Spleen (tissue), 11 donors: ENCODE measurements around the gene GPHN. TPM values are rescaled to one million over a fixed set of nuclear protein-coding genes. Genes with fewer than 3 reads are reported as not detected.

Source experiments
- DNase-seq: peaks from one replicate; pipeline ENCODE4 v3.0.0-alpha.2; 2020
- H3K27ac ChIP-seq, 8 donors: fragments of 200-600 bp; sonication (generic) in 7 of 8; 1 replicate in 4 of 8; 2 replicates in 4 of 8; pipeline versions ENCODE4 v1.5.0 to v1.8.0; 2016 to 2021; ENCODE audit warnings: inconsistent platforms in 4 of 8, mild to moderate bottlenecking in 4 of 8, moderate library complexity in 1 of 8
- H3K27me3 ChIP-seq, 7 donors: fragments of 200-600 bp; sonication (generic) in 6 of 7; replicated peaks in 1 of 7; 1 replicate in 4 of 7; 2 replicates in 3 of 7; pipeline versions ENCODE4 v1.5.0 to v1.8.0; 2016 to 2021; ENCODE audit warnings: inconsistent platforms in 3 of 7, mild to moderate bottlenecking in 1 of 7
- H3K36me3 ChIP-seq, 6 donors: fragments of 200-600 bp; sonication (generic) in 5 of 6; 1 replicate in 4 of 6; 2 replicates in 2 of 6; pipeline versions ENCODE4 v1.5.0 to v1.8.0; 2016 to 2021; ENCODE audit warnings: inconsistent platforms in 2 of 6
- H3K4me1 ChIP-seq, 6 donors: fragments of 200-600 bp; sonication (generic) in 5 of 6; 1 replicate in 3 of 6; 2 replicates in 3 of 6; pipeline versions ENCODE4 v1.5.0 to v1.8.0; 2016 to 2021; ENCODE audit warnings: inconsistent platforms in 3 of 6
- H3K4me3 ChIP-seq, 8 donors: fragments of 200-600 bp; sonication (generic) in 7 of 8; 1 replicate in 4 of 8; 2 replicates in 4 of 8; pipeline versions ENCODE4 v1.5.0 to v1.8.0; 2016 to 2021; ENCODE audit warnings: inconsistent platforms in 4 of 8, mild to moderate bottlenecking in 4 of 8, moderate library complexity in 2 of 8
- H3K9me3 ChIP-seq, 8 donors: fragments of 200-600 bp; sonication (generic) in 7 of 8; 1 replicate in 4 of 8; 2 replicates in 4 of 8; pipeline versions ENCODE4 v1.5.0 to v1.8.0; 2016 to 2021; ENCODE audit warnings: inconsistent platforms in 4 of 8
- POLR2A ChIP-seq, 3 donors: fragments of 450-650 bp; IDR thresholded peaks; one replicate each; pipeline ENCODE4 v1.5.1; 2017; ENCODE audit warnings: antibody characterized with exemption in 3 of 3, mild to moderate bottlenecking in 1 of 3
- POLR2AphosphoS5 ChIP-seq, 3 donors: sonication (generic); formaldehyde crosslinking; IDR thresholded peaks; one replicate each; pipeline ENCODE4 v1.5.1; 2017; ENCODE audit warnings: antibody characterized with exemption in 3 of 3
- WGBS, 5 donors: extraction: QIAGEN DNeasy Blood & Tissue Kit in 3 of 5; methylation state at CpG; one replicate each; pipeline versions ENCODE4 v1.1.5 to v1.1.7; 2013 to 2018; 5-methylcytosine and 5-hydroxymethylcytosine counted together
- intact Hi-C: fragments of 100-400 bp; cut with DNase I; formaldehyde crosslinking; loops from one replicate; pipeline ENCODE4 v1.15.0; 2023; ENCODE audit warnings: low total_unique reads
- polyA plus RNA-seq, 3 donors: library from polyadenylated mRNA; stranded (reverse); fragments of 200-250 nt; gene quantifications; one replicate each; pipeline ENCODE4 v1.2.1, GENCODE V29; 2013
- total RNA-seq, 7 donors: library from RNA; depleted of rRNA in 3 of 7; stranded (reverse); fragments of >200 nt in 3 of 7; fragmentation: NEBNext Ultra II Directional in 4 of 7; extraction: Animal tissue kit (Norgen Biotek cat#: 25700) in 4 of 7; gene quantifications; one replicate each; pipeline versions ENCODE4 v1.1.0 to v1.2.1, GENCODE V29; 2016 to 2021
- TF ChIP-seq, protein P1 (sequence below), 11 experiments: fragments of 200-600 bp in 7 of 11; fragments of 450-650 bp in 4 of 11; sonication (generic) in 4 of 11; IDR thresholded peaks in 8 of 11; conservative IDR thresholded peaks in 3 of 11; 1 replicate in 7 of 11; 2 replicates in 4 of 11; pipeline versions ENCODE4 v1.4.0 to v1.8.0; 2016 to 2021; ENCODE audit warnings: antibody characterized with exemption in 11 of 11, inconsistent platforms in 4 of 11, mild to moderate bottlenecking in 1 of 11
- donor health status: healthy with polysubstance abuse.
- donor health status: DM: no; HTN: no; CAD: no; lungs with moderate emphysema.
- donor health status: DM: no; HTN: no; CAD: no.
- donor health status: Bipolar disorder and iron deficiency.
- donor health status: healthy.
- donor health status: DM: no; HTN: no; CAD: no.
- donor health status: DM: yes; HTN: yes; CAD: no.

Gene GPHN
- total and polyA plus RNA-seq, 10 donors: 9.0 to 26.9 (median 15.7) TPM

DNA sequence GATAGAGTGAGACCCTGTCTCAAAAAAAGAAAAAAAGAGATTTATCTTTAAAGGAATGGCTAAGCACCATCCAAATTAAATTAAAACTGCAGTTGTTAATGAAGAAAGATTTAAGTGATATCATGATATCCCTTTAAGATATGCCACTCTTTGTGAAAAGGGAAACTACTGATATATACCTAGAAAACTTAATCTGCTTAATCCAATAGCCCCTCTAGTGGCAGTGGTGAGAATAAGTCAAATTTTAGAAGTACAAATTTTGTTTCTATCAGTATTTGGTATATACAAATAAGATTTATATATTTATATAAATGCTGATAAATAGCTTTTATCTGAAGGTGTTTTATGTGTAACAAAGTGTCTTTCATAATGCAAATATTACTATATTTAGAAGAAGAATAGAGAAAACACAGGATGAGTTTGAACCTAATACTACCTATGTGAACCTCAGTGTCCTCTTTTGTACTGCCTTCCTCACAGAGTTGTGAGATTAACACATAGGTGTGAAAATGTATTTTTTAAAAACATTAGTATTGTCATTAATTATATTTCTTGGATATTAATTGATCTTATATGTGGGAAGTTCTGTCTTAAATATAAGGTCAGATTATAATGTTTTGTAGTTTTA lies 629.9 kb downstream of the GPHN start:
- no peak for DNase-seq
- H3K27ac ChIP-seq: no peak overlapping the region
- H3K4me1 ChIP-seq: no peaks in the 10 kb centered on the region
- TF ChIP-seq, protein P1, sequence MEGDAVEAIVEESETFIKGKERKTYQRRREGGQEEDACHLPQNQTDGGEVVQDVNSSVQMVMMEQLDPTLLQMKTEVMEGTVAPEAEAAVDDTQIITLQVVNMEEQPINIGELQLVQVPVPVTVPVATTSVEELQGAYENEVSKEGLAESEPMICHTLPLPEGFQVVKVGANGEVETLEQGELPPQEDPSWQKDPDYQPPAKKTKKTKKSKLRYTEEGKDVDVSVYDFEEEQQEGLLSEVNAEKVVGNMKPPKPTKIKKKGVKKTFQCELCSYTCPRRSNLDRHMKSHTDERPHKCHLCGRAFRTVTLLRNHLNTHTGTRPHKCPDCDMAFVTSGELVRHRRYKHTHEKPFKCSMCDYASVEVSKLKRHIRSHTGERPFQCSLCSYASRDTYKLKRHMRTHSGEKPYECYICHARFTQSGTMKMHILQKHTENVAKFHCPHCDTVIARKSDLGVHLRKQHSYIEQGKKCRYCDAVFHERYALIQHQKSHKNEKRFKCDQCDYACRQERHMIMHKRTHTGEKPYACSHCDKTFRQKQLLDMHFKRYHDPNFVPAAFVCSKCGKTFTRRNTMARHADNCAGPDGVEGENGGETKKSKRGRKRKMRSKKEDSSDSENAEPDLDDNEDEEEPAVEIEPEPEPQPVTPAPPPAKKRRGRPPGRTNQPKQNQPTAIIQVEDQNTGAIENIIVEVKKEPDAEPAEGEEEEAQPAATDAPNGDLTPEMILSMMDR (IDR thresholded peaks at IDR 0.05 in 8 of 11, conservative IDR thresholded peaks at IDR 0.05 in 3 of 11): peak in 4 of 11 experiments; percentile 7 to 35 (median 12)
- no peak for TF ChIP-seq POLR2AphosphoS5 (IDR thresholded peaks at IDR 0.05)
- no peaks in the 10 kb centered on the region for H3K9me3 ChIP-seq
- H3K4me3 ChIP-seq: no peak overlapping the region
- intact Hi-C loops: no loop called here
- H3K36me3 ChIP-seq: no peaks in the 10 kb centered on the region
- no peaks in the 10 kb centered on the region for H3K27me3 ChIP-seq

DNA sequence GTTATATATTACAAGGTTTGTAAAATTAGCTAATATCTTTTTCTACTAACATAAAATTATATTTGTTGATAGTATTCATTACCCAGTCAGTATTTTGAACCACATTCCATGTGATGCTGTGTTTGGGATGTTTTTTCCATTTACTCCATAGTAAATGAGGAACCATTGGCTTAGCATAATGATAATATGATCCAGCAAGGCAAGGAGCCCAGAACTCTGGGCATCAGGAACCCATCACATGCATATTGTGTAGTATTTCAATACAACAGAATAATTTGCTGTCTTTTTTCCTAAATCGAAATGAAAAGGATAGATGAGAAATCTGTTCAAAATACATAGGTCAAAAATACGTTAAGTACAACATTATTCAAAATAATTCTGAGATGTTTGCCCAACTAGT lies 632.6 kb downstream of the GPHN start:
- Histone ChIP-seq H3K4me3 (no peak overlapping the region), H3K9me3 (no peaks in the 10 kb centered on the region), H3K27me3 (no peaks in the 10 kb centered on the region), H3K4me1 (no peaks in the 10 kb centered on the region), H3K27ac (no peak overlapping the region), H3K36me3 (peaks cover 0 to 15% (median 4%) of the 10 kb centered on the region in 6 donors)
- no peak for DNase-seq
- TF ChIP-seq POLR2AphosphoS5 (IDR thresholded peaks at IDR 0.05) (no peak), POLR2A (IDR thresholded peaks at IDR 0.05) (no peak)
- TF ChIP-seq, protein P1 (IDR thresholded peaks at IDR 0.05 in 8 of 11, conservative IDR thresholded peaks at IDR 0.05 in 3 of 11): no peak
- intact Hi-C loops: loop anchor here (10.0 kb wide), 1 partner anchor 786 kb away; no protein-coding TSS in a partner anchor
- 79 to 94% (median 81%) methylated on average over 2 of the region's 2 CpGs for WGBS, 5 donors

DNA sequence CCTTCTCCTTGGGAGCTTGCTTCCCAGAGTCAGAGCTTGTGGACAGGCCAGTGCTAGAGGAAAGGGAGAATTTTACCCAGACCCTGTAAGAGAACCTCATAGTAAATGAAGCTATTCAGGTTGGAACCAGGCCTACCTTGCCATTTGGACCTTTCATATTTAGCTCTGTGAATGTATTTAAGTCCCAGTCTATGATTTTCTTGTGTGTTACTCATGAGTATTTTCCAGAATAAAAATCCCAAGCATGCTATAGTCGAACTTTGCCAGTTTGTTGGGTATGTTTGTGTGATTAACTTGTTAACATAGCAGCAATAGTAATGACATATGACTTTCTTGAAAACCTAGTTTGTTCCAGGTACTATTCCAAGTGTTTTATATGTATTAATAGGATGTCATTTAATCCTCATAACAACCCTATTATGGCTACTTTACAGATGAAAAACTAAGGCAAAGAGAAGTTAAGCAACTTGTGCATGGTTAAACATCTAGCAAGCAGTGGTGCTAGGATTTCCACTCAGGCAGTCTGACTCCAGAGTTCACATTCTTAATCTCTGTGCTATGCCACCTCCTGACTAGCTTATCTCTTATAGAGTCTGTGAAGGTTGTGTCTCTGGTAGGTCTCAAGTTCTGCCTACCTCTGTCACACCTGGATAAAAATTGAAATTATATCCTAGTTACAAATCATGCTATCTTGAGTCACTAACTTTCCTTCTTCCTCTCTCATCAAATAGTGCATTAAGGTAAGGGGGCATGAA lies 633.4 kb downstream of the GPHN start:
- Histone ChIP-seq H3K36me3 (peaks cover 0 to 15% (median 4%) of the 10 kb centered on the region in 6 donors), H3K27me3 (no peaks in the 10 kb centered on the region), H3K9me3 (no peaks in the 10 kb centered on the region), H3K4me3 (no peak overlapping the region), H3K27ac (no peak overlapping the region), H3K4me1 (no peaks in the 10 kb centered on the region)
- 33 to 87% (median 41%) methylated on average over 1 of the region's 1 CpG for WGBS, 5 donors
- TF ChIP-seq, protein P1 (IDR thresholded peaks at IDR 0.05 in 8 of 11, conservative IDR thresholded peaks at IDR 0.05 in 3 of 11): no peak
- TF ChIP-seq POLR2AphosphoS5 (IDR thresholded peaks at IDR 0.05): no peak
- TF ChIP-seq POLR2A (IDR thresholded peaks at IDR 0.05): no peak
- intact Hi-C loops: loop anchor here (10.0 kb wide), 1 partner anchor 787 kb away; no protein-coding TSS in a partner anchor
- DNase-seq: no peak

DNA sequence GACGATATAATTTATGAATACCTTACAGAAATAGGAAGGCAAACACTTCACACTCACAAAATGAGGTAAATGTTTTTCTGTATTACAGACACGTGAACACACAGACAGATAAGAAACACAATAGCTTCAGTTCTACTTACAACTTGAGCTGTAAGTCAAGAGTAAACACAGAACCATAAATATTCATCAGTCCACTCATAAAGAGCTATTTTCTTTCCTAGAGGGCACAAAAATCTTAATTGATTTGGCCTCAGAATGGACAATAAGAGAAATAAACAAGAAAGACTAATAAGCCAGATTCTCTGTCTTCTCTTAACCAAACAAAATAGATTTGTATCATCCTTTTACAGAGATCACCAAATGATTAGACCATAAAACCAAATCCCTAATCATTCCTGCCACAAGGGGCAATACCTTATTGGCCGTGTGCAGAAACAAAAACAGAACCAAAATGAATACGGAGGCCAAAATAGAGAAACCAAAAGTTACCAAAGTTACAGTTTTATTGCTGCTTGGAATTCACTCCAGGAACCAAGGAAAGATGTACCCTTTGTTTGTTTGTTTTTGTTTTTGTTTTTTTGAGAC lies 643.2 kb downstream of the GPHN start:
- H3K4me1 ChIP-seq: no peaks in the 10 kb centered on the region
- no peaks in the 10 kb centered on the region for H3K9me3 ChIP-seq
- H3K27ac ChIP-seq: no peak overlapping the region
- WGBS, 5 donors: 80 to 86% (median 83%) methylated on average over 4 of the region's 4 CpGs
- no peaks in the 10 kb centered on the region for H3K36me3 ChIP-seq
- H3K4me3 ChIP-seq: no peak overlapping the region
- no peak for DNase-seq
- TF ChIP-seq, protein P1 (IDR thresholded peaks at IDR 0.05 in 8 of 11, conservative IDR thresholded peaks at IDR 0.05 in 3 of 11): peak in 1 of 11 experiments; percentile 16
- TF ChIP-seq POLR2AphosphoS5 (IDR thresholded peaks at IDR 0.05) (no peak), POLR2A (IDR thresholded peaks at IDR 0.05) (no peak)
- H3K27me3 ChIP-seq: no peaks in the 10 kb centered on the region
- intact Hi-C loops: no loop called here
